IMR-90 (cell line): ENCODE measurements around the gene TMC1. TPM values are rescaled to one million over a fixed set of nuclear protein-coding genes. Genes with fewer than 3 reads are reported as not detected.

Experiments
- ATAC-seq: fragments of 200-7000 bp; cut with Tn5 transposase; 2 replicates; pipeline ENCODE4 v1.9.1; 2020; ENCODE audit warnings: low read depth, mild to moderate bottlenecking, moderate library complexity
- BruUV-seq: library from RNA; stranded (reverse); fragments of 400-500 nt; replicated peaks from 2 replicates; lab custom pipeline; 2021; lab: Mats Ljungman, UMichigan
- CTCF ChIA-PET: fragments of 300-600 bp; formaldehyde crosslinking; extraction: SDS; loops from one replicate; lab custom pipeline; 2021; ENCODE audit warnings: antibody characterized with exemption; lab: Yijun Ruan, JAX
- POLR2A ChIA-PET: fragments of 300-600 bp; sonication (Branson Sonifier 250); formaldehyde crosslinking; loops from one replicate; lab custom pipeline; 2022; ENCODE audit warnings: antibody characterized with exemption; ENCODE audit not compliant: unreplicated experiment; lab: Charles Lee
- DNase-seq: peaks from one replicate; pipeline ENCODE4 v3.0.0; 2013
- H2AFZ ChIP-seq: replicated peaks from 2 replicates; pipeline ENCODE3; 2013; ENCODE audit warnings: low read length, mild to moderate bottlenecking; ENCODE audit not compliant: poor library complexity
- H2AK5ac ChIP-seq: 2 replicates; pipeline ENCODE4 v1.6.1; 2013; ENCODE audit warnings: low read depth, low read length, inconsistent platforms
- H2AK9ac ChIP-seq: replicated peaks from 2 replicates; pipeline ENCODE3; 2013; ENCODE audit warnings: mild to moderate bottlenecking, low read depth, low read length, moderate library complexity; ENCODE audit not compliant: poor library complexity
- H2BK120ac ChIP-seq: 2 replicates; pipeline ENCODE4 v1.6.1; 2013; ENCODE audit warnings: low read depth, low read length, inconsistent platforms
- H2BK15ac ChIP-seq: 3 replicates; pipeline ENCODE4 v1.6.1; 2013; ENCODE audit warnings: low read depth, low read length, inconsistent platforms
- H2BK20ac ChIP-seq: 2 replicates; pipeline ENCODE4 v1.6.1; 2013; ENCODE audit warnings: low read depth, mild to moderate bottlenecking, inconsistent platforms, low read length, moderate library complexity
- H2BK5ac ChIP-seq: 2 replicates; pipeline ENCODE4 v1.6.1; 2013; ENCODE audit warnings: mild to moderate bottlenecking, low read depth, low read length, inconsistent platforms; ENCODE audit not compliant: poor library complexity, severe bottlenecking
- H3K14ac ChIP-seq: replicated peaks from 2 replicates; pipeline ENCODE4 v1.6.1; 2013; ENCODE audit warnings: low read depth, low read length, inconsistent platforms
- H3K18ac ChIP-seq: 2 replicates; pipeline ENCODE4 v1.6.1; 2013; ENCODE audit warnings: low read depth, low read length, control low read depth
- H3K23ac ChIP-seq: 2 replicates; pipeline ENCODE4 v1.6.1; 2013; ENCODE audit warnings: low read depth, low read length, inconsistent platforms
- H3K27ac ChIP-seq: 2 replicates; pipeline ENCODE4 v1.5.1; 2013; ENCODE audit warnings: mild to moderate bottlenecking, control low read depth, low read length; ENCODE audit not compliant: insufficient read depth
- H3K27me3 ChIP-seq: 2 replicates; pipeline ENCODE4 v1.6.1; 2013; ENCODE audit warnings: low read length; ENCODE audit not compliant: control insufficient read depth, insufficient read depth
- H3K36me3 ChIP-seq: 2 replicates; pipeline ENCODE4 v1.6.1; 2013; ENCODE audit warnings: low read length, mixed read lengths; ENCODE audit not compliant: control insufficient read depth, insufficient read depth
- H3K4ac ChIP-seq: 2 replicates; pipeline ENCODE4 v1.6.1; 2013; ENCODE audit warnings: low read depth, low read length, inconsistent platforms
- H3K4me1 ChIP-seq: 2 replicates; pipeline ENCODE4 v1.6.1; 2013; ENCODE audit warnings: low read length, mixed read lengths; ENCODE audit not compliant: control insufficient read depth, insufficient read depth
- H3K4me2 ChIP-seq: 2 replicates; pipeline ENCODE4 v1.6.1; 2013; ENCODE audit warnings: low read depth, mild to moderate bottlenecking, control low read depth, low read length, moderate library complexity
- H3K4me3 ChIP-seq: 2 replicates; pipeline ENCODE4 v1.5.1; 2013; ENCODE audit warnings: low read depth, mild to moderate bottlenecking, control low read depth, low read length, moderate library complexity; ENCODE audit not compliant: insufficient read depth
- H3K56ac ChIP-seq: 2 replicates; pipeline ENCODE4 v1.6.1; 2013; ENCODE audit warnings: low read length, inconsistent platforms; ENCODE audit not compliant: insufficient read depth; ENCODE audit errors: extremely low read depth
- H3K79me1 ChIP-seq, 2 experiments: 2 replicates each; pipeline ENCODE4 v1.6.1; 2013; ENCODE audit warnings: low read length in 2 of 2, inconsistent platforms in 1 of 2, low read depth in 1 of 2
- H3K9ac ChIP-seq: 2 replicates; pipeline ENCODE4 v1.6.1; 2013; ENCODE audit warnings: low read depth, low read length, control low read depth
- H3K9me1 ChIP-seq: 2 replicates; pipeline ENCODE4 v1.6.1; 2013; ENCODE audit warnings: low read length, inconsistent platforms; ENCODE audit not compliant: insufficient read depth
- H3K9me3 ChIP-seq: 2 replicates; pipeline ENCODE4 v1.6.1; 2013; ENCODE audit warnings: low read length; ENCODE audit not compliant: control insufficient read depth, insufficient read depth
- H4K20me1 ChIP-seq: 2 replicates; pipeline ENCODE4 v1.6.1; 2013; ENCODE audit warnings: low read length, inconsistent platforms; ENCODE audit not compliant: insufficient read depth
- H4K5ac ChIP-seq: 2 replicates; pipeline ENCODE4 v1.6.1; 2013; ENCODE audit warnings: mild to moderate bottlenecking, low read depth, low read length, control low read depth
- H4K8ac ChIP-seq, 2 experiments: 2 replicates each; pipeline ENCODE4 v1.6.1; 2013; ENCODE audit warnings: low read depth in 2 of 2, low read length in 2 of 2, control low read depth in 1 of 2, inconsistent platforms in 1 of 2
- H4K91ac ChIP-seq: 2 replicates; pipeline ENCODE4 v1.6.1; 2013; ENCODE audit warnings: low read depth, low read length, inconsistent platforms; ENCODE audit not compliant: insufficient read depth
- BHLHE40 ChIP-seq: fragments of 150-350 bp; IDR thresholded peaks from 2 replicates; pipeline ENCODE4 v1.6.1; 2016; ENCODE audit warnings: mild to moderate bottlenecking, low read depth, low read length
- CEBPB ChIP-seq: IDR thresholded peaks from 2 replicates; pipeline ENCODE4 v1.6.1; 2012; ENCODE audit warnings: low read depth, low read length, improper control_type of control experiment
- CHD1 ChIP-seq: IDR thresholded peaks from 2 replicates; pipeline ENCODE4 v1.6.1; 2012; ENCODE audit warnings: low read depth, low read length, improper control_type of control experiment
- FOS ChIP-seq: fragments of 150-350 bp; IDR thresholded peaks from 2 replicates; pipeline ENCODE4 v1.6.1; 2016; ENCODE audit warnings: low read depth, low read length
- MAFK ChIP-seq: IDR thresholded peaks from 2 replicates; pipeline ENCODE4 v1.6.1; 2012; ENCODE audit warnings: low read depth, low read length, improper control_type of control experiment
- MAZ ChIP-seq: IDR thresholded peaks from 2 replicates; pipeline ENCODE4 v1.6.1; 2012; ENCODE audit warnings: low read depth, mild to moderate bottlenecking, low read length, improper control_type of control experiment, moderate library complexity, borderline replicate concordance
- MXI1 ChIP-seq: IDR thresholded peaks from 2 replicates; pipeline ENCODE4 v1.6.1; 2012; ENCODE audit warnings: low read depth, mild to moderate bottlenecking, low read length, moderate library complexity, borderline replicate concordance
- NFE2L2 ChIP-seq: fragments of 150-350 bp; IDR thresholded peaks from 2 replicates; pipeline ENCODE4 v1.6.1; 2016; ENCODE audit warnings: low read depth, mild to moderate bottlenecking, low read length
- POLR2A ChIP-seq: IDR thresholded peaks from 2 replicates; pipeline ENCODE4 v1.6.1; 2012; ENCODE audit warnings: mild to moderate bottlenecking, low read depth, low read length
- RAD21 ChIP-seq: IDR thresholded peaks from 2 replicates; pipeline ENCODE4 v1.6.1; 2012; ENCODE audit warnings: low read length, improper control_type of control experiment
- RCOR1 ChIP-seq: IDR thresholded peaks from 2 replicates; pipeline ENCODE4 v1.6.1; 2012; ENCODE audit warnings: mild to moderate bottlenecking, low read length, improper control_type of control experiment; ENCODE audit not compliant: insufficient replicate concordance
- RFX5 ChIP-seq: IDR thresholded peaks from 2 replicates; pipeline ENCODE4 v1.8.0; 2012; ENCODE audit warnings: low read depth, mild to moderate bottlenecking, low read length, moderate library complexity
- SMC3 ChIP-seq: fragments of 150-350 bp; IDR thresholded peaks from 2 replicates; pipeline ENCODE4 v1.6.1; 2016; ENCODE audit warnings: low read depth, mild to moderate bottlenecking, antibody characterized with exemption, low read length, moderate library complexity
- dilution Hi-C: fragments of 300-500 bp; cut with HindIII; formaldehyde crosslinking; loops from one replicate; pipeline ENCODE4 v1.14.3; 2018; ENCODE audit warnings: low sequenced_read_pairs; ENCODE audit not compliant: unreplicated experiment
- in situ Hi-C: fragments of 300-500 bp; cut with MboI; formaldehyde crosslinking; loops from 3 replicates; pipeline ENCODE4 v1.14.3; 2019; ENCODE audit warnings: low sequenced_read_pairs, inconsistent platforms, mixed read lengths
- intact Hi-C: fragments of 100-400 bp; cut with micrococcal nuclease; formaldehyde crosslinking; loops from 2 replicates; pipeline ENCODE4 v1.10.0; 2022
- polyA plus RNA-seq, 3 experiments: library from polyadenylated mRNA; depleted of rRNA; stranded (reverse); fragments of >200 nt; gene quantifications; 2 replicates each; pipeline ENCODE4 v1.2.3, GENCODE V29; 2012; ENCODE audit warnings: low replicate concordance in 1 of 3
- total RNA-seq: library from RNA; depleted of rRNA; stranded (reverse); fragments of >200 nt; gene quantifications from 2 replicates; pipeline ENCODE4 v1.2.3, GENCODE V29; 2012
- TF ChIP-seq, protein P1 (sequence below): fragments of 150-350 bp; IDR thresholded peaks from 2 replicates; pipeline ENCODE4 v1.6.1; 2016; ENCODE audit warnings: low read depth, mild to moderate bottlenecking, low read length, moderate library complexity, borderline replicate concordance
- TF ChIP-seq, protein P2 (sequence below): fragments of 150-350 bp; IDR thresholded peaks from 2 replicates; pipeline ENCODE4 v1.6.1; 2017; ENCODE audit warnings: mild to moderate bottlenecking, antibody characterized with exemption, low read length, low read depth
- TF ChIP-seq, protein P3 (sequence below): conservative IDR thresholded peaks from 2 replicates; pipeline ENCODE4 v1.5.1; 2012; ENCODE audit warnings: mild to moderate bottlenecking, low read depth, low read length, improper control_type of control experiment

The TMC1 gene
- total and polyA plus RNA-seq, 2 of the 4 experiments (the other 2 are of a cell fraction) = not detected

GRCh38 chr9:72537011-72537545 lies 15.7 kb downstream of the TMC1 start:
- DNase-seq (no peak), ATAC-seq (no peak)
- dilution Hi-C loops (no loop called here), intact Hi-C loops (no loop called here), in situ Hi-C loops (no loop called here)
- H3K9ac ChIP-seq = no peak overlapping the region
- no peak overlapping the region for H2BK5ac ChIP-seq
- H4K91ac ChIP-seq = no peak overlapping the region
- H3K18ac ChIP-seq = no peak overlapping the region; the same call in 1 of the 2 replicates
- no peaks in the 10 kb centered on the region for H3K27me3 ChIP-seq
- H3K36me3 ChIP-seq = no peaks in the 10 kb centered on the region
- no peak overlapping the region for H3K14ac ChIP-seq
- H4K5ac ChIP-seq = no peak overlapping the region
- no peaks in the 10 kb centered on the region for H3K79me1 ChIP-seq
- H3K23ac ChIP-seq = no peak overlapping the region
- H2AFZ ChIP-seq = no peak overlapping the region
- no peaks in the 10 kb centered on the region for H4K20me1 ChIP-seq
- H3K4me3 ChIP-seq = no peak overlapping the region
- 0 out of 2 replicates have a peak overlapping the region, but pooled peaks have one; percentile 3 for H2AK5ac ChIP-seq
- H3K27ac ChIP-seq = no peak overlapping the region
- CTCF ChIA-PET = no interaction called here
- H3K4ac ChIP-seq = no peak overlapping the region
- H3K4me1 ChIP-seq = peaks cover 9% of the 10 kb centered on the region
- no peak overlapping the region for H2AK9ac ChIP-seq
- H2BK120ac ChIP-seq = no peak overlapping the region
- no peak overlapping the region for H2BK15ac ChIP-seq
- 0 out of 2 replicates have a peak, but pooled peaks cover 2% of the 10 kb centered on the region for H3K9me3 ChIP-seq
- BruUV-seq = no TSS peak
- no peak overlapping the region for H3K4me2 ChIP-seq
- no peak for TF ChIP-seq CHD1
- no peak for TF ChIP-seq MAFK
- TF ChIP-seq MXI1 = no peak
- TF ChIP-seq, protein P1, sequence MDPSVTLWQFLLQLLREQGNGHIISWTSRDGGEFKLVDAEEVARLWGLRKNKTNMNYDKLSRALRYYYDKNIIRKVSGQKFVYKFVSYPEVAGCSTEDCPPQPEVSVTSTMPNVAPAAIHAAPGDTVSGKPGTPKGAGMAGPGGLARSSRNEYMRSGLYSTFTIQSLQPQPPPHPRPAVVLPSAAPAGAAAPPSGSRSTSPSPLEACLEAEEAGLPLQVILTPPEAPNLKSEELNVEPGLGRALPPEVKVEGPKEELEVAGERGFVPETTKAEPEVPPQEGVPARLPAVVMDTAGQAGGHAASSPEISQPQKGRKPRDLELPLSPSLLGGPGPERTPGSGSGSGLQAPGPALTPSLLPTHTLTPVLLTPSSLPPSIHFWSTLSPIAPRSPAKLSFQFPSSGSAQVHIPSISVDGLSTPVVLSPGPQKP = no peak
- TF ChIP-seq BHLHE40 = no peak
- TF ChIP-seq, protein P2, sequence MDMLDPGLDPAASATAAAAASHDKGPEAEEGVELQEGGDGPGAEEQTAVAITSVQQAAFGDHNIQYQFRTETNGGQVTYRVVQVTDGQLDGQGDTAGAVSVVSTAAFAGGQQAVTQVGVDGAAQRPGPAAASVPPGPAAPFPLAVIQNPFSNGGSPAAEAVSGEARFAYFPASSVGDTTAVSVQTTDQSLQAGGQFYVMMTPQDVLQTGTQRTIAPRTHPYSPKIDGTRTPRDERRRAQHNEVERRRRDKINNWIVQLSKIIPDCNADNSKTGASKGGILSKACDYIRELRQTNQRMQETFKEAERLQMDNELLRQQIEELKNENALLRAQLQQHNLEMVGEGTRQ = no peak
- no peak for TF ChIP-seq NFE2L2
- no peak for TF ChIP-seq SMC3
- no peak for TF ChIP-seq RFX5
- TF ChIP-seq CEBPB = no peak
- no peak for TF ChIP-seq POLR2A
- no peak for TF ChIP-seq RAD21
- no peak for TF ChIP-seq RCOR1
- TF ChIP-seq FOS = no peak
- TF ChIP-seq MAZ = no peak
- TF ChIP-seq, protein P3, sequence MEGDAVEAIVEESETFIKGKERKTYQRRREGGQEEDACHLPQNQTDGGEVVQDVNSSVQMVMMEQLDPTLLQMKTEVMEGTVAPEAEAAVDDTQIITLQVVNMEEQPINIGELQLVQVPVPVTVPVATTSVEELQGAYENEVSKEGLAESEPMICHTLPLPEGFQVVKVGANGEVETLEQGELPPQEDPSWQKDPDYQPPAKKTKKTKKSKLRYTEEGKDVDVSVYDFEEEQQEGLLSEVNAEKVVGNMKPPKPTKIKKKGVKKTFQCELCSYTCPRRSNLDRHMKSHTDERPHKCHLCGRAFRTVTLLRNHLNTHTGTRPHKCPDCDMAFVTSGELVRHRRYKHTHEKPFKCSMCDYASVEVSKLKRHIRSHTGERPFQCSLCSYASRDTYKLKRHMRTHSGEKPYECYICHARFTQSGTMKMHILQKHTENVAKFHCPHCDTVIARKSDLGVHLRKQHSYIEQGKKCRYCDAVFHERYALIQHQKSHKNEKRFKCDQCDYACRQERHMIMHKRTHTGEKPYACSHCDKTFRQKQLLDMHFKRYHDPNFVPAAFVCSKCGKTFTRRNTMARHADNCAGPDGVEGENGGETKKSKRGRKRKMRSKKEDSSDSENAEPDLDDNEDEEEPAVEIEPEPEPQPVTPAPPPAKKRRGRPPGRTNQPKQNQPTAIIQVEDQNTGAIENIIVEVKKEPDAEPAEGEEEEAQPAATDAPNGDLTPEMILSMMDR = no peak
- no peak overlapping the region for H3K56ac ChIP-seq
- POLR2A ChIA-PET = no interaction called here
- no peak overlapping the region for H2BK20ac ChIP-seq
- H4K8ac ChIP-seq = no peak overlapping the region
- peaks cover 5% of the 10 kb centered on the region; the same call in 1 of the 2 replicates for H3K9me1 ChIP-seq
